Germinal center (tissue), 1 donor: ENCODE data around the gene CARD6.
"Not testable (repeated sequence)": the region's sequence is repeated elsewhere in the genome, so short reads cannot be mapped to it uniquely, and the experiment has no call there.

Source experiments
- DNase-seq: peaks from one replicate; pipeline ENCODE4 v3.0.0; 2012; ENCODE audit warnings: mixed read lengths, low spot score

CARD6 gene

GRCh38 chr5:40828690-40829661 is 12.2 kb upstream of the CARD6 start:
- DNase-seq: no peak

GRCh38 chr5:40829748-40830533 is 11.2 kb upstream of the CARD6 start:
- DNase-seq: no peak

GRCh38 chr5:40831346-40832210 is 9.6 kb upstream of the CARD6 start:
- no peak for DNase-seq

GRCh38 chr5:40832345-40832744 is 8.8 kb upstream of the CARD6 start:
- no peak for DNase-seq

GRCh38 chr5:40833712-40834229 is 7.4 kb upstream of the CARD6 start:
- no peak for DNase-seq

GRCh38 chr5:40834391-40834848 is 6.7 kb upstream of the CARD6 start:
- peak; percentile 10 for DNase-seq

- peak; percentile 92 for DNase-seq
Observed at GRCh38 chr5:40834849-40835787, 6.0 kb upstream of the CARD6 start, which contains the start of gene RPL37. RPL37 (minus strand) TSS chr5:40835222; CDS start chr5:40835185, 37 bp downstream.

GRCh38 chr5:40838086-40838485 is 3.1 kb upstream of the CARD6 start:
- DNase-seq: no peak

- DNase-seq: no peak
Observed at GRCh38 chr5:40842351-40842750, 1.2 kb downstream of the CARD6 start.

GRCh38 chr5:40844565-40844964 is 3.4 kb downstream of the CARD6 start:
- DNase-seq: no peak

GRCh38 chr5:40846371-40846770 is 5.2 kb downstream of the CARD6 start:
- no peak for DNase-seq

GRCh38 chr5:40847525-40847924 is 6.4 kb downstream of the CARD6 start:
- no peak for DNase-seq

- DNase-seq: no peak
Observed at GRCh38 chr5:40853632-40854192, 12.5 kb downstream of the CARD6 start.

- DNase-seq: no peak
Observed at GRCh38 chr5:40860711-40861110, 19.5 kb downstream of the CARD6 start.

GRCh38 chr5:40865004-40865403 is 23.8 kb downstream of the CARD6 start:
- DNase-seq: not testable (repeated sequence)

- no peak for DNase-seq
Observed at GRCh38 chr5:40866844-40867243, 25.7 kb downstream of the CARD6 start.

GRCh38 chr5:40869384-40869783 is 28.2 kb downstream of the CARD6 start:
- DNase-seq: no peak

GRCh38 chr5:40871177-40871576 is 30.0 kb downstream of the CARD6 start:
- no peak for DNase-seq

- not testable (repeated sequence) for DNase-seq
Observed at GRCh38 chr5:40872253-40872652, 31.1 kb downstream of the CARD6 start.

- DNase-seq: no peak
Observed at GRCh38 chr5:40873286-40873880, 32.2 kb downstream of the CARD6 start.
